C4-2B (cell line): Measurements from ENCODE around the gene MCFD2.

ENCODE experiments used
- H3K27ac ChIP-seq: fragments of 450-650 bp; 2 replicates; pipeline ENCODE4 v1.5.1; 2017
- ZFX ChIP-seq: fragments of 450-650 bp; IDR thresholded peaks from 2 replicates; pipeline ENCODE4 v1.6.1; 2017
- TF ChIP-seq, protein P1 (sequence below): fragments of 450-650 bp; conservative IDR thresholded peaks from 2 replicates; pipeline ENCODE4 v1.5.1; 2017; ENCODE audit warnings: mild to moderate bottlenecking

The MCFD2 gene

GRCh38 chr2:46945671-46946070 is 30.1 kb upstream of the MCFD2 start:
- H3K27ac ChIP-seq = no peak overlapping the region
- no peak for TF ChIP-seq ZFX
- TF ChIP-seq, protein P1, sequence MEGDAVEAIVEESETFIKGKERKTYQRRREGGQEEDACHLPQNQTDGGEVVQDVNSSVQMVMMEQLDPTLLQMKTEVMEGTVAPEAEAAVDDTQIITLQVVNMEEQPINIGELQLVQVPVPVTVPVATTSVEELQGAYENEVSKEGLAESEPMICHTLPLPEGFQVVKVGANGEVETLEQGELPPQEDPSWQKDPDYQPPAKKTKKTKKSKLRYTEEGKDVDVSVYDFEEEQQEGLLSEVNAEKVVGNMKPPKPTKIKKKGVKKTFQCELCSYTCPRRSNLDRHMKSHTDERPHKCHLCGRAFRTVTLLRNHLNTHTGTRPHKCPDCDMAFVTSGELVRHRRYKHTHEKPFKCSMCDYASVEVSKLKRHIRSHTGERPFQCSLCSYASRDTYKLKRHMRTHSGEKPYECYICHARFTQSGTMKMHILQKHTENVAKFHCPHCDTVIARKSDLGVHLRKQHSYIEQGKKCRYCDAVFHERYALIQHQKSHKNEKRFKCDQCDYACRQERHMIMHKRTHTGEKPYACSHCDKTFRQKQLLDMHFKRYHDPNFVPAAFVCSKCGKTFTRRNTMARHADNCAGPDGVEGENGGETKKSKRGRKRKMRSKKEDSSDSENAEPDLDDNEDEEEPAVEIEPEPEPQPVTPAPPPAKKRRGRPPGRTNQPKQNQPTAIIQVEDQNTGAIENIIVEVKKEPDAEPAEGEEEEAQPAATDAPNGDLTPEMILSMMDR = no peak

DNA sequence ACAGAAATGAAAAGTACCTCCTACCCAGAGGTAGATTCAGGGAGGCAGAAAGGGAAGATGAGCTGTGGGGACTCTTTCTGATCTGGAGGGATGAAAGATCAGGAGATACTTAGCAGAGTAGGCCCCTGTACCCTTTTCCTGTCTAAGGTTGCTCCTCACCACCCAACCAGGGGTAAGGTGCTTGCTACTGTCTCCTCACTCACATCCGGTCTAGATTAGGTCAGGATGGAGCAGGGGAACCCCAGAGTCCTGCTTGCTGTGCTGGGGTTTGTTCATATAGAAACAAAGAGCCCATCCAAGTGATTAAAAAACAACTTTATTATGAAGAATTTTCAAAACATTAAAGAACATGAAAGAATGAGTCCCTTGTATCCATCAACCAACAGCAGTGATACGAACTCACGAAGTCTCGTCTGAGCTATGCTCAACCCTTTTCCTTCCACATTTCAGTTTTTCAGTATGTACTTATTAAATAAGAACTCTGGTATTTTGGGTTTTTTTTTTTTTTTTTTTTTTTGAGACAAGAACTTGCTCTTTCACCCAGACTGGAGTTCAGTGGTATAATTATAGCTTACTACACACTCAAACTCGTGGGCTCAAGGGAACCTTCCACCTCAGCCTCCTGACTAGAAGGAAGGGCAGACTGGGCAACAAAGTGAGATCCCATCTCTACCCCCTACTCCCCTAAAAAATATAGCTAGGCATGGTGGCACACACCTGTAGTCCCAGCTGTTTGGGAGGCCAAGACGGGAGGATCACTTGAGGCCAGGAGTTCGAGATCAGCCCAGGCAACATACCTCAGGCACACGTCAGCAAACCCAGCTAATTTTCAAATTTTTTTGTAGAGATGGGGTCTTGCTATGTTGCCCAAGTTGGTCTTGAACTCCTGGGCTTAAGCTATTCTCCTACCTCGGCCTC is 28.5 kb upstream of the MCFD2 start:
- TF ChIP-seq, protein P1 = no peak
- no peak for TF ChIP-seq ZFX
- no peak overlapping the region for H3K27ac ChIP-seq

DNA sequence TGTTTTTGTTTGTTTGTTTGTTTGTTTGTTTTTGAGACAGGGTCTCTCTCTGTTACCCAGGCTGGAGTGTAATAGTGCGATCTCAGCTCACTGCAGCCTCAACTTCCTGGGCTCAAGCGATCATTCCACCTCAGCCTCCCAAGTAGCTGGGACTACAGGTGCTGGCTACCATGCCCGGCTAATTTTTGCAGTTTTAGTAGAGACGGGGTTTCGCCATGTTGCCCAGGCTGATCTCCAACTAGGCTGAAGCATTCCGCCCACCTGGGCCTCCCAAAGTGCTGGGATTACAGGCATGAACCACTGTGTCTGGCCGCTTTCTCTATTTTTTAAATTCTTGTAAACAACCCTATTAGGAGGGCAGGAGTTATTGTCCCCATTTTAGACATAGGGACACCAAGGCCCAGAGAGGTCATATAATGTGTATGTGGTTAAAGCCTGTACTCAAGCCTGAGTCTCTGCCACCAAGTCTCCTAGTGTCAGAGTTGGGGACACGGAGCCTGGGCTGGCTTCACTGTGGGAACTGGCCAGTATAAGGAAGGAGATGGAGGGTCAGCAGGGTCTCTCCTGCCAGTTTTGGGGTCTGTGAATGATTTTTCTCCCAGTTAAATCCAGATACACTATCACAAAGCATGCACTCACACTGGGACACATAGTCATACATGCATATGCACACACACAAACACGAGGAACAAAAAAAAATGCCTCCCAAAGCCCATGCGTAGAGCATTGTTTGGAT is 27.5 kb upstream of the MCFD2 start:
- no peak for TF ChIP-seq ZFX
- H3K27ac ChIP-seq = no peak overlapping the region

- peak overlapping the region; percentile 79 for H3K27ac ChIP-seq
- TF ChIP-seq ZFX = no peak
- TF ChIP-seq, protein P1 = no peak
Measured at GRCh38 chr2:46942143-46942526, 26.5 kb upstream of the MCFD2 start.

DNA sequence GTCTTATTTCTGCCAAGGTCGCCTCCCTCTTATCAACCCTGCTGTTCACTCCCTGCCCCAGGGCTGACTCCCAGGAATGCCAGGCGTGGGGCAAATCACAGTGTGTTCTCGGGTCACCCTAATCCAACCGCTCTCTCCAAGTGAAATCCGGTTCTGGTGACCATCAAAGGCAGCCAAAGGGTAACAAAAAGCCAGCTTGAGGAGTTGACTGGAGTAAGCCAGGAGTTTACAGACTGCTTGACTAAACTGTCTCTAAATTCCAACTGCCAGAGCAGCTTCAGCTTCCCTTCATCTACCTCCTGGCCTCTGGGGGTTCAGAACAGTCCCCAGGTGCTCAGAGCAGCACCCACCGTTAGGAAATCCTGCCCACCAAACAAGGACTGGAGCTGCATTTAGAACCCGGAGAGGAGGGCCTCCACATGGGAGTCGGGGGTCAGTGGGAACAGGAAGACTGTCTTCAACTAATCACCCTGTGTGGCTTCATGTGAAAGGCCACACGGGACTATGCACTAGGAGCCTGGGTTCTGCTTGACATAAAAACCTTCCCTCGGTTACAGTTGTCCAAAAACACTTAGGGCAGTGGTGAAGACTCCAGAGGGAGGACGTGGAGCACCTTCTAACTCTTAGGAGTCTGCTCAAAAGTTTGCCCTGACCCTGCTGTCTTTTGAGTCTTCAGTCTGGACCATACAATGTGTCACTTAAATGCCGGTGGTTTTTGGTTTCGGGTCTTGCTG is 24.2 kb upstream of the MCFD2 start:
- no peak for TF ChIP-seq ZFX
- TF ChIP-seq, protein P1 = no peak
- H3K27ac ChIP-seq = no peak overlapping the region

GRCh38 chr2:46937471-46937901 is 21.9 kb upstream of the MCFD2 start:
- no peak for TF ChIP-seq ZFX
- TF ChIP-seq, protein P1 = peak; percentile 32
- no peak overlapping the region for H3K27ac ChIP-seq

- TF ChIP-seq, protein P1 = no peak
- no peak for TF ChIP-seq ZFX
- no peak overlapping the region for H3K27ac ChIP-seq
Measured at GRCh38 chr2:46936566-46936965, 21.0 kb upstream of the MCFD2 start.
